A549 (cell line): ENCODE data around the gene TSC22D3. TPM values are rescaled to one million over a fixed set of nuclear protein-coding genes. Genes with fewer than 3 reads are reported as not detected.

Experiments used
- ATAC-seq, 2 experiments: fragments of 200-7000 bp in 1 of 2; fragments of >200 bp in 1 of 2; cut with Nextera tagmentation in 1 of 2; cut with Tn5 transposase in 1 of 2; 3 replicates each; pipeline versions ENCODE4 v1.8.0 to v1.9.1; 2018 to 2020; ENCODE audit warnings: mild to moderate bottlenecking in 1 of 2, moderate library complexity in 1 of 2
- CTCF ChIA-PET: fragments of 300-600 bp; sonication (Branson Sonifier 250); formaldehyde crosslinking; extraction: SDS; loops from one replicate; lab custom pipeline; 2021; ENCODE audit warnings: antibody characterized with exemption, inconsistent platforms; lab: Yijun Ruan, JAX
- POLR2A ChIA-PET: fragments of 350-600 bp; formaldehyde crosslinking; extraction: SDS; loops from one replicate; lab custom pipeline; 2021; ENCODE audit warnings: antibody characterized with exemption, inconsistent platforms; lab: Yijun Ruan, JAX
- DNase-seq, 2 experiments: peaks; one replicate each; pipeline versions ENCODE4 v3.0.0 to v3.0.0-alpha.2; 2011 to 2016; ENCODE audit warnings: low read depth in 1 of 2, low spot score in 1 of 2
- FAIRE-seq: peaks from 2 replicates; lab custom pipeline; 2011; peaks lifted over from hg19 to GRCh38; lab: Jason Lieb, UNC
- H3K27ac ChIP-seq, 2 experiments: fragments of >200 bp; sonication (Bioruptor Twin); formaldehyde crosslinking; 3 replicates each; pipeline ENCODE4 v1.5.1; 2016 to 2017
- H3K4me1 ChIP-seq: fragments of >200 bp; sonication (Bioruptor Twin); formaldehyde crosslinking; 3 replicates; pipeline ENCODE4 v1.6.1; 2016
- H3K4me2 ChIP-seq: fragments of >200 bp; sonication (Bioruptor Twin); formaldehyde crosslinking; 3 replicates; pipeline ENCODE4 v1.6.1; 2016
- H3K4me3 ChIP-seq: fragments of >200 bp; sonication (Bioruptor Twin); formaldehyde crosslinking; 3 replicates; pipeline ENCODE4 v1.5.1; 2016
- H3K9me3 ChIP-seq: fragments of >200 bp; sonication (Bioruptor Twin); formaldehyde crosslinking; 3 replicates; pipeline ENCODE4 v1.6.1; 2016
- BHLHE40 ChIP-seq: IDR thresholded peaks from 2 replicates; pipeline ENCODE4 v1.6.1; 2012; ENCODE audit warnings: low read depth, low read length, inconsistent platforms
- CEBPB ChIP-seq, 2 experiments: fragments of >200 bp in 1 of 2; sonication (Bioruptor Twin) in 1 of 2; formaldehyde crosslinking in 1 of 2; IDR thresholded peaks; 2 replicates each; pipeline ENCODE4 v1.6.1; 2012 to 2016
- EHF ChIP-seq: fragments of 250-450 bp; sonication (Bioruptor Pico); IDR thresholded peaks from 2 replicates; pipeline ENCODE4 v1.5.0; 2020; ENCODE audit warnings: mild to moderate bottlenecking
- EHMT2 ChIP-seq: fragments of 200-600 bp; sonication (generic); IDR thresholded peaks from 2 replicates; pipeline ENCODE4 v1.6.1; 2016; ENCODE audit warnings: antibody characterized with exemption, low read depth, mild to moderate bottlenecking, moderate library complexity
- FOSB ChIP-seq: fragments of 250-450 bp; sonication (Bioruptor Pico); IDR thresholded peaks from 2 replicates; pipeline ENCODE4 v1.5.0; 2020; ENCODE audit warnings: mild to moderate bottlenecking, moderate library complexity
- FOSL2 ChIP-seq, 2 experiments: fragments of 450-650 bp in 1 of 2; fragments of >200 bp in 1 of 2; sonication (Bioruptor Twin) in 1 of 2; formaldehyde crosslinking; IDR thresholded peaks; 2 replicates each; pipeline versions ENCODE4 v1.5.0 to v1.6.1; 2016 to 2020; ENCODE audit warnings: mild to moderate bottlenecking in 1 of 2, moderate library complexity in 1 of 2
- FOXS1 ChIP-seq: fragments of 250-450 bp; sonication (Bioruptor Pico); IDR thresholded peaks from 2 replicates; pipeline ENCODE4 v1.5.0; 2020; ENCODE audit warnings: mild to moderate bottlenecking, moderate library complexity
- HDAC2 ChIP-seq: fragments of 200-600 bp; sonication (generic); IDR thresholded peaks from 2 replicates; pipeline ENCODE4 v1.6.1; 2016
- JUN ChIP-seq, 2 experiments: fragments of >200 bp; sonication (Bioruptor Twin); formaldehyde crosslinking; IDR thresholded peaks; 2 replicates in 1 of 2; 3 replicates in 1 of 2; pipeline ENCODE4 v1.6.1; 2016 to 2017
- MAZ ChIP-seq: fragments of 150-350 bp; IDR thresholded peaks from 2 replicates; pipeline ENCODE4 v1.6.1; 2014; ENCODE audit warnings: antibody characterized with exemption, low read depth, low read length, borderline replicate concordance
- MYC ChIP-seq: IDR thresholded peaks from 2 replicates; pipeline ENCODE4 v1.6.1; 2012; ENCODE audit warnings: mild to moderate bottlenecking, inconsistent platforms, low read length, improper control_type of control experiment, borderline replicate concordance
- NPAS2 ChIP-seq: fragments of 250-450 bp; sonication (Bioruptor Pico); IDR thresholded peaks from 2 replicates; pipeline ENCODE4 v1.8.0; 2022; ENCODE audit warnings: mild to moderate bottlenecking, moderate library complexity, borderline replicate concordance
- PHF8 ChIP-seq: fragments of 200-600 bp; sonication (generic); IDR thresholded peaks from 2 replicates; pipeline ENCODE4 v1.6.1; 2016; ENCODE audit warnings: low read depth, mild to moderate bottlenecking, antibody characterized with exemption, moderate library complexity, borderline replicate concordance
- POLR2A ChIP-seq: IDR thresholded peaks from 2 replicates; pipeline ENCODE4 v1.6.1; 2012; ENCODE audit warnings: mild to moderate bottlenecking, low read length
- RARB ChIP-seq: fragments of 250-450 bp; sonication (Bioruptor Pico); IDR thresholded peaks from 2 replicates; pipeline ENCODE4 v1.8.0; 2021; ENCODE audit warnings: mild to moderate bottlenecking, moderate library complexity
- RCOR1 ChIP-seq: fragments of 150-350 bp; IDR thresholded peaks from 2 replicates; pipeline ENCODE4 v1.6.1; 2014; ENCODE audit warnings: antibody characterized with exemption, low read length, low read depth
- RFX5 ChIP-seq: fragments of 450-650 bp; IDR thresholded peaks from 2 replicates; pipeline ENCODE4 v1.7.1; 2014; ENCODE audit warnings: antibody characterized with exemption, mild to moderate bottlenecking, moderate library complexity
- ZFP36 ChIP-seq: fragments of 450-650 bp; IDR thresholded peaks from 2 replicates; pipeline ENCODE4 v1.6.1; 2014; ENCODE audit warnings: borderline replicate concordance; ENCODE audit not compliant: partially characterized antibody
- ZSCAN20 ChIP-seq: fragments of 250-450 bp; sonication (Bioruptor Pico); IDR thresholded peaks from 2 replicates; pipeline ENCODE4 v1.8.0; 2022; ENCODE audit warnings: mild to moderate bottlenecking, moderate library complexity
- WGBS: methylation state at CpG from one replicate; pipeline ENCODE4 v1.1.6; 2017; ENCODE audit errors: missing lambda C conversion rate; 5-methylcytosine and 5-hydroxymethylcytosine counted together
- polyA plus RNA-seq, 4 experiments: library from polyadenylated mRNA; depleted of rRNA in 3 of 4; stranded (reverse); fragments of >200 nt; fragmentation: RNase III in 1 of 4; extraction: RNeasy Plus Mini Kit Qiagen cat#74134 plus additional on column Dnase treatment in 1 of 4; gene quantifications; 2 replicates in 3 of 4; 3 replicates in 1 of 4; pipeline ENCODE4 v1.2.3, GENCODE V29; 2011 to 2017
- TF ChIP-seq, protein P1 (sequence below): fragments of 250-450 bp; sonication (Bioruptor Pico); IDR thresholded peaks from 2 replicates; pipeline ENCODE4 v1.5.0; 2020; ENCODE audit warnings: low read depth, mild to moderate bottlenecking, moderate library complexity
- TF ChIP-seq, protein P2 (sequence below): fragments of >200 bp; sonication (Bioruptor Twin); formaldehyde crosslinking; IDR thresholded peaks from 2 replicates; pipeline ENCODE4 v1.6.1; 2016
- TF ChIP-seq, protein P3 (sequence below): IDR thresholded peaks from 2 replicates; pipeline ENCODE4 v1.6.1; 2012; ENCODE audit warnings: low read depth, borderline replicate concordance
- TF ChIP-seq, protein P4 (sequence below): fragments of >200 bp; sonication (Bioruptor Twin); formaldehyde crosslinking; IDR thresholded peaks from 3 replicates; pipeline ENCODE4 v1.6.1; 2016
- TF ChIP-seq, protein P5 (sequence below): fragments of 150-350 bp; IDR thresholded peaks from 2 replicates; pipeline ENCODE4 v1.6.1; 2014; ENCODE audit warnings: low read depth, mild to moderate bottlenecking, low read length
- TF ChIP-seq, protein P6 (sequence below): IDR thresholded peaks from 2 replicates; pipeline ENCODE4 v1.6.1; 2012
- TF ChIP-seq, protein P7 (sequence below): IDR thresholded peaks from 2 replicates; pipeline ENCODE4 v1.6.1; 2012
- TF ChIP-seq, protein P8 (sequence below): fragments of 450-650 bp; IDR thresholded peaks from 2 replicates; pipeline ENCODE4 v1.6.1; 2014; ENCODE audit warnings: antibody characterized with exemption
- TF ChIP-seq, protein P9 (sequence below): fragments of 200-600 bp; sonication (generic); IDR thresholded peaks from 2 replicates; pipeline ENCODE4 v1.6.1; 2016; ENCODE audit warnings: antibody characterized with exemption, mild to moderate bottlenecking, moderate library complexity

TSC22D3 gene
- polyA plus RNA-seq, 2 of the 4 experiments (the other 2 are of a cell fraction) = 12.2 to 65.4 TPM

DNA sequence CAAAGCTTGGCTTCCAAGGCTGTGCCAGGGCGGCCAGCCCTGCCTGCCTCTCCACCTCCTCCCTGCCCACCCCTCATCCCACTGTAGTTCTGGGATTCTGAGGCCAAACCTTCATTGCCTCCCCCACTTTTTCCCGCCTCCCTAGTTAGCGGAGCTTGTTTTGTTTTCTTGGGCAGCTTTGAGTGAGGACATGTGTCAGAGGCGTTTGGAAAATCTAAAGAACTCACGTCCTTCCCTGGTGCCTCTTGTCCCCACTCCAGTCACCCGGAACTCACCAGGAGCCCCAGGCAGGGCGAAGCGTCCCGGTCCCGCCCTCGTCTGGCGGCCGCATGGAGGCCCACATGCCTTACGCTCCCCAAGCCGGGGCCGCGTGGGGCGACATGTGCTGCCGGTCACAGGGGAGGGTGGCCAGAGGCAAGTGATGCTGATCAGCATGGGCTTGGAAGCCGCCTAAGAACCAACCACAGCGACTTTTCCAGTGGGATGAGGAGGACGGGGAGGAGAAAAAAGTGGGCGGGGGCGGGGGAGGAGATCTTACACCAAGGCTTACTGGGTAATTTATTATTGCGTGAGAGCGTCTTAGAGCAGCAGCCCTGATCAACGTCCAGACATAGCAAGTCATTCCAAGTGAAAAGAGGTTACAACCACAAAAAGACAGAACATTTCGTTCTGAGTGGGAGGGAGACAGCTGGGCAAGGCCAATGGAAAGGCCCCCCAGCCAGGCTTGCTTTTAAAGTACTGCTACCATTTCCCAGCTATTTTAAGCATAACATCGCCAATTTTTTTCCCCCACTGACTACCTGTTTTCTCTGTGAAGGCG lies 98.8 kb downstream of the TSC22D3 start:
- DNase-seq = peak; percentile 62 to 88
- FAIRE-seq = no peak
- WGBS = 8% methylated on average over 9 of the region's 30 CpGs
- POLR2A ChIA-PET = interaction anchor here (0.8 to 6.1 kb wide), 7 partner anchors 34 to 98 kb away, joined by 3 to 57 read pairs (median 3); partner anchors contain the start of genes PRPS1 and TSC22D3
- Histone ChIP-seq H3K9me3 (no peaks in the 10 kb centered on the region), H3K4me2 (peak overlapping the region; percentile 96), H3K4me1 (peaks cover 40% of the 10 kb centered on the region), H3K4me3 (peak overlapping the region; percentile 61), H3K27ac (peak overlapping the region; percentile 85 to 89)
- CTCF ChIA-PET = interaction anchor here (0.8 to 6.7 kb wide), 7 partner anchors 15 to 100 kb away, joined by 3 to 92 read pairs (median 4); partner anchors contain the start of gene NCBP2L
- peak; percentile 80 to 84 for ATAC-seq
- TF ChIP-seq PHF8 (peak; percentile 39; the same call in 1 of the 2 replicates), POLR2A (0 out of 2 replicates have a peak, but pooled peaks have one; percentile 34), CEBPB (IDR thresholded peaks at IDR 0.05) (no peak), EHMT2 (no peak), FOSB (CRISPR knock-in tag) (no peak), ZFP36 (no peak), EHF (CRISPR knock-in tag) (no peak), BHLHE40 (no peak), NPAS2 (CRISPR knock-in tag) (peak; percentile 87; the same call in 1 of the 2 replicates), MYC (peak; percentile 89), MAZ (no peak), RFX5 (no peak), FOSL2 (IDR thresholded peaks at IDR 0.05) (no peak), FOSL2 (CRISPR knock-in tag; IDR thresholded peaks at IDR 0.05) (no peak), ZSCAN20 (no peak), HDAC2 (no peak), FOXS1 (CRISPR knock-in tag) (no peak), RCOR1 (no peak), JUN (IDR thresholded peaks at IDR 0.05) (no peak), RARB (CRISPR knock-in tag) (no peak)
- TF ChIP-seq, protein P1, sequence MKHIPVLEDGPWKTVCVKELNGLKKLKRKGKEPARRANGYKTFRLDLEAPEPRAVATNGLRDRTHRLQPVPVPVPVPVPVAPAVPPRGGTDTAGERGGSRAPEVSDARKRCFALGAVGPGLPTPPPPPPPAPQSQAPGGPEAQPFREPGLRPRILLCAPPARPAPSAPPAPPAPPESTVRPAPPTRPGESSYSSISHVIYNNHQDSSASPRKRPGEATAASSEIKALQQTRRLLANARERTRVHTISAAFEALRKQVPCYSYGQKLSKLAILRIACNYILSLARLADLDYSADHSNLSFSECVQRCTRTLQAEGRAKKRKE (CRISPR knock-in tag) = no peak
- TF ChIP-seq, protein P2, sequence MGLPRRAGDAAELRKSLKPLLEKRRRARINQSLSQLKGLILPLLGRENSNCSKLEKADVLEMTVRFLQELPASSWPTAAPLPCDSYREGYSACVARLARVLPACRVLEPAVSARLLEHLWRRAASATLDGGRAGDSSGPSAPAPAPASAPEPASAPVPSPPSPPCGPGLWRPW = no peak
- TF ChIP-seq, protein P3, sequence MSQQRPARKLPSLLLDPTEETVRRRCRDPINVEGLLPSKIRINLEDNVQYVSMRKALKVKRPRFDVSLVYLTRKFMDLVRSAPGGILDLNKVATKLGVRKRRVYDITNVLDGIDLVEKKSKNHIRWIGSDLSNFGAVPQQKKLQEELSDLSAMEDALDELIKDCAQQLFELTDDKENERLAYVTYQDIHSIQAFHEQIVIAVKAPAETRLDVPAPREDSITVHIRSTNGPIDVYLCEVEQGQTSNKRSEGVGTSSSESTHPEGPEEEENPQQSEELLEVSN = peak; percentile 62
- TF ChIP-seq, protein P4, sequence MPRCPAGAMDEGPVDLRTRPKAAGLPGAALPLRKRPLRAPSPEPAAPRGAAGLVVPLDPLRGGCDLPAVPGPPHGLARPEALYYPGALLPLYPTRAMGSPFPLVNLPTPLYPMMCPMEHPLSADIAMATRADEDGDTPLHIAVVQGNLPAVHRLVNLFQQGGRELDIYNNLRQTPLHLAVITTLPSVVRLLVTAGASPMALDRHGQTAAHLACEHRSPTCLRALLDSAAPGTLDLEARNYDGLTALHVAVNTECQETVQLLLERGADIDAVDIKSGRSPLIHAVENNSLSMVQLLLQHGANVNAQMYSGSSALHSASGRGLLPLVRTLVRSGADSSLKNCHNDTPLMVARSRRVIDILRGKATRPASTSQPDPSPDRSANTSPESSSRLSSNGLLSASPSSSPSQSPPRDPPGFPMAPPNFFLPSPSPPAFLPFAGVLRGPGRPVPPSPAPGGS = peak; percentile 47; the same call in 1 of the 3 replicates
- TF ChIP-seq, protein P5, sequence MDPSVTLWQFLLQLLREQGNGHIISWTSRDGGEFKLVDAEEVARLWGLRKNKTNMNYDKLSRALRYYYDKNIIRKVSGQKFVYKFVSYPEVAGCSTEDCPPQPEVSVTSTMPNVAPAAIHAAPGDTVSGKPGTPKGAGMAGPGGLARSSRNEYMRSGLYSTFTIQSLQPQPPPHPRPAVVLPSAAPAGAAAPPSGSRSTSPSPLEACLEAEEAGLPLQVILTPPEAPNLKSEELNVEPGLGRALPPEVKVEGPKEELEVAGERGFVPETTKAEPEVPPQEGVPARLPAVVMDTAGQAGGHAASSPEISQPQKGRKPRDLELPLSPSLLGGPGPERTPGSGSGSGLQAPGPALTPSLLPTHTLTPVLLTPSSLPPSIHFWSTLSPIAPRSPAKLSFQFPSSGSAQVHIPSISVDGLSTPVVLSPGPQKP = no peak
- TF ChIP-seq, protein P6, sequence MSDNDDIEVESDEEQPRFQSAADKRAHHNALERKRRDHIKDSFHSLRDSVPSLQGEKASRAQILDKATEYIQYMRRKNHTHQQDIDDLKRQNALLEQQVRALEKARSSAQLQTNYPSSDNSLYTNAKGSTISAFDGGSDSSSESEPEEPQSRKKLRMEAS = peak; percentile 99
- TF ChIP-seq, protein P7, sequence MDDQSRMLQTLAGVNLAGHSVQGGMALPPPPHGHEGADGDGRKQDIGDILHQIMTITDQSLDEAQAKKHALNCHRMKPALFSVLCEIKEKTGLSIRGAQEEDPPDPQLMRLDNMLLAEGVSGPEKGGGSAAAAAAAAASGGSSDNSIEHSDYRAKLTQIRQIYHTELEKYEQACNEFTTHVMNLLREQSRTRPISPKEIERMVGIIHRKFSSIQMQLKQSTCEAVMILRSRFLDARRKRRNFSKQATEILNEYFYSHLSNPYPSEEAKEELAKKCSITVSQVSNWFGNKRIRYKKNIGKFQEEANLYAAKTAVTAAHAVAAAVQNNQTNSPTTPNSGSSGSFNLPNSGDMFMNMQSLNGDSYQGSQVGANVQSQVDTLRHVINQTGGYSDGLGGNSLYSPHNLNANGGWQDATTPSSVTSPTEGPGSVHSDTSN = no peak
- TF ChIP-seq, protein P8, sequence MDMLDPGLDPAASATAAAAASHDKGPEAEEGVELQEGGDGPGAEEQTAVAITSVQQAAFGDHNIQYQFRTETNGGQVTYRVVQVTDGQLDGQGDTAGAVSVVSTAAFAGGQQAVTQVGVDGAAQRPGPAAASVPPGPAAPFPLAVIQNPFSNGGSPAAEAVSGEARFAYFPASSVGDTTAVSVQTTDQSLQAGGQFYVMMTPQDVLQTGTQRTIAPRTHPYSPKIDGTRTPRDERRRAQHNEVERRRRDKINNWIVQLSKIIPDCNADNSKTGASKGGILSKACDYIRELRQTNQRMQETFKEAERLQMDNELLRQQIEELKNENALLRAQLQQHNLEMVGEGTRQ = no peak
- TF ChIP-seq, protein P9, sequence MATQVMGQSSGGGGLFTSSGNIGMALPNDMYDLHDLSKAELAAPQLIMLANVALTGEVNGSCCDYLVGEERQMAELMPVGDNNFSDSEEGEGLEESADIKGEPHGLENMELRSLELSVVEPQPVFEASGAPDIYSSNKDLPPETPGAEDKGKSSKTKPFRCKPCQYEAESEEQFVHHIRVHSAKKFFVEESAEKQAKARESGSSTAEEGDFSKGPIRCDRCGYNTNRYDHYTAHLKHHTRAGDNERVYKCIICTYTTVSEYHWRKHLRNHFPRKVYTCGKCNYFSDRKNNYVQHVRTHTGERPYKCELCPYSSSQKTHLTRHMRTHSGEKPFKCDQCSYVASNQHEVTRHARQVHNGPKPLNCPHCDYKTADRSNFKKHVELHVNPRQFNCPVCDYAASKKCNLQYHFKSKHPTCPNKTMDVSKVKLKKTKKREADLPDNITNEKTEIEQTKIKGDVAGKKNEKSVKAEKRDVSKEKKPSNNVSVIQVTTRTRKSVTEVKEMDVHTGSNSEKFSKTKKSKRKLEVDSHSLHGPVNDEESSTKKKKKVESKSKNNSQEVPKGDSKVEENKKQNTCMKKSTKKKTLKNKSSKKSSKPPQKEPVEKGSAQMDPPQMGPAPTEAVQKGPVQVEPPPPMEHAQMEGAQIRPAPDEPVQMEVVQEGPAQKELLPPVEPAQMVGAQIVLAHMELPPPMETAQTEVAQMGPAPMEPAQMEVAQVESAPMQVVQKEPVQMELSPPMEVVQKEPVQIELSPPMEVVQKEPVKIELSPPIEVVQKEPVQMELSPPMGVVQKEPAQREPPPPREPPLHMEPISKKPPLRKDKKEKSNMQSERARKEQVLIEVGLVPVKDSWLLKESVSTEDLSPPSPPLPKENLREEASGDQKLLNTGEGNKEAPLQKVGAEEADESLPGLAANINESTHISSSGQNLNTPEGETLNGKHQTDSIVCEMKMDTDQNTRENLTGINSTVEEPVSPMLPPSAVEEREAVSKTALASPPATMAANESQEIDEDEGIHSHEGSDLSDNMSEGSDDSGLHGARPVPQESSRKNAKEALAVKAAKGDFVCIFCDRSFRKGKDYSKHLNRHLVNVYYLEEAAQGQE = no peak
